HEK293 (cell line): ENCODE results near the gene SLC2A2.

ENCODE experiments used
- CTCF ChIA-PET: fragments of 350-600 bp; formaldehyde crosslinking; extraction: SDS; loops from one replicate; lab custom pipeline; 2021; ENCODE audit warnings: antibody characterized with exemption; lab: Yijun Ruan, JAX
- POLR2A ChIA-PET: fragments of 300-600 bp; formaldehyde crosslinking; extraction: SDS; loops from one replicate; lab custom pipeline; 2020; ENCODE audit warnings: antibody characterized with exemption, inconsistent platforms; lab: Yijun Ruan, JAX
- H3K27ac ChIP-seq: fragments of 200-500 bp; sonication (Bioruptor generic); 2 replicates; pipeline ENCODE4 v1.5.1; 2014; ENCODE audit warnings: low read depth, low read length, control low read depth, inconsistent platforms; ENCODE audit errors: extremely low read depth
- H3K36me3 ChIP-seq, 2 experiments: fragments of 200-500 bp in 1 of 2; sonication (Bioruptor generic) in 1 of 2; 1 replicate in 1 of 2; 2 replicates in 1 of 2; pipeline ENCODE4 v1.5.1; 2014 to 2017; ENCODE audit warnings: inconsistent platforms in 2 of 2, low read length in 2 of 2; ENCODE audit not compliant: control insufficient read depth in 2 of 2, insufficient read depth in 1 of 2
- H3K4me1 ChIP-seq: fragments of 200-500 bp; sonication (Bioruptor generic); 2 replicates; pipeline ENCODE4 v1.5.1; 2014; ENCODE audit warnings: mild to moderate bottlenecking, low read length, inconsistent platforms; ENCODE audit not compliant: control insufficient read depth, insufficient read depth
- H3K4me3 ChIP-seq: 2 replicates; pipeline ENCODE4 v1.5.1; 2011; ENCODE audit warnings: low read depth, mild to moderate bottlenecking, control low read depth, low read length, moderate library complexity
- H3K9me3 ChIP-seq: fragments of 200-500 bp; sonication (Bioruptor generic); 2 replicates; pipeline ENCODE4 v1.5.1; 2014; ENCODE audit warnings: low read depth, low read length, inconsistent platforms; ENCODE audit not compliant: control insufficient read depth, insufficient read depth
- EGR2 ChIP-seq: fragments of 450-650 bp; formaldehyde crosslinking; IDR thresholded peaks from 2 replicates; pipeline ENCODE4 v1.5.1; 2016; ENCODE audit warnings: low read depth, missing biosample characterization, missing genetic modification characterization
- PRDM2 ChIP-seq: fragments of 450-650 bp; formaldehyde crosslinking; IDR thresholded peaks from 2 replicates; pipeline ENCODE4 v1.5.1; 2016; ENCODE audit warnings: missing biosample characterization, missing genetic modification characterization, borderline replicate concordance
- PRDM4 ChIP-seq: fragments of 450-650 bp; formaldehyde crosslinking; IDR thresholded peaks from 2 replicates; pipeline ENCODE4 v1.5.1; 2017; ENCODE audit warnings: missing biosample characterization, missing genetic modification characterization
- ZBTB20 ChIP-seq: fragments of 450-650 bp; formaldehyde crosslinking; IDR thresholded peaks from 2 replicates; pipeline ENCODE4 v1.5.1; 2016; ENCODE audit warnings: missing biosample characterization, missing genetic modification characterization
- ZBTB6 ChIP-seq: fragments of 450-650 bp; formaldehyde crosslinking; IDR thresholded peaks from 2 replicates; pipeline ENCODE4 v1.5.1; 2017; ENCODE audit warnings: missing biosample characterization, missing genetic modification characterization
- ZFP37 ChIP-seq: fragments of 450-650 bp; formaldehyde crosslinking; IDR thresholded peaks from 2 replicates; pipeline ENCODE4 v1.5.1; 2016; ENCODE audit warnings: missing biosample characterization, missing genetic modification characterization
- ZNF169 ChIP-seq: fragments of 450-650 bp; formaldehyde crosslinking; IDR thresholded peaks from 2 replicates; pipeline ENCODE4 v1.5.1; 2016; ENCODE audit warnings: missing biosample characterization, missing genetic modification characterization
- ZNF23 ChIP-seq: fragments of 450-650 bp; formaldehyde crosslinking; IDR thresholded peaks from 2 replicates; pipeline ENCODE4 v1.5.1; 2016; ENCODE audit warnings: missing biosample characterization, missing genetic modification characterization, borderline replicate concordance
- ZNF335 ChIP-seq: fragments of 450-650 bp; formaldehyde crosslinking; conservative IDR thresholded peaks from 2 replicates; pipeline ENCODE4 v1.5.1; 2016; ENCODE audit warnings: missing biosample characterization, missing genetic modification characterization
- ZNF404 ChIP-seq: fragments of 450-650 bp; formaldehyde crosslinking; IDR thresholded peaks from 2 replicates; pipeline ENCODE4 v1.5.1; 2017; ENCODE audit warnings: missing biosample characterization, missing genetic modification characterization
- ZNF426 ChIP-seq: fragments of 450-650 bp; formaldehyde crosslinking; IDR thresholded peaks from 2 replicates; pipeline ENCODE4 v1.5.1; 2017; ENCODE audit warnings: missing biosample characterization, missing genetic modification characterization, mild to moderate bottlenecking, inconsistent platforms, moderate library complexity
- ZNF449 ChIP-seq: fragments of 450-650 bp; formaldehyde crosslinking; IDR thresholded peaks from 2 replicates; pipeline ENCODE4 v1.5.1; 2017; ENCODE audit warnings: missing biosample characterization, mild to moderate bottlenecking, missing genetic modification characterization, moderate library complexity
- ZNF513 ChIP-seq: fragments of 450-650 bp; IDR thresholded peaks from 2 replicates; pipeline ENCODE4 v1.5.1; 2018; ENCODE audit warnings: missing biosample characterization, missing genetic modification characterization
- ZNF571 ChIP-seq: fragments of 450-650 bp; formaldehyde crosslinking; IDR thresholded peaks from 2 replicates; pipeline ENCODE4 v1.5.0; 2017; ENCODE audit warnings: missing biosample characterization, missing genetic modification characterization
- ZNF654 ChIP-seq: fragments of 450-650 bp; formaldehyde crosslinking; IDR thresholded peaks from 2 replicates; pipeline ENCODE4 v1.5.1; 2016; ENCODE audit warnings: low read depth, missing biosample characterization, missing genetic modification characterization
- ZNF843 ChIP-seq: fragments of 450-650 bp; formaldehyde crosslinking; IDR thresholded peaks from 2 replicates; pipeline ENCODE4 v1.5.1; 2016; ENCODE audit warnings: missing biosample characterization, missing genetic modification characterization

SLC2A2 gene

GRCh38 chr3:171039674-171040073 is 13.2 kb upstream of the SLC2A2 start (continued):
- TF ChIP-seq PRDM4 (tag by site-specific recombination) (no peak), ZNF571 (tag by site-specific recombination) (no peak), PRDM2 (tag by site-specific recombination) (no peak), ZNF449 (tag by site-specific recombination) (no peak)

- Histone ChIP-seq H3K36me3 (no peaks in the 10 kb centered on the region), H3K4me3 (no peak overlapping the region), H3K9me3 (no peaks in the 10 kb centered on the region), H3K27ac (no peak overlapping the region), H3K4me1 (no peaks in the 10 kb centered on the region)
- TF ChIP-seq ZNF335 (tag by site-specific recombination) (no peak), ZBTB6 (tag by site-specific recombination) (no peak), ZNF404 (tag by site-specific recombination) (no peak), ZNF23 (tag by site-specific recombination) (no peak), ZNF843 (no peak), ZBTB20 (tag by site-specific recombination) (no peak), EGR2 (no peak), ZNF513 (tag by site-specific recombination) (no peak), ZNF426 (tag by site-specific recombination) (no peak), ZNF654 (tag by site-specific recombination) (no peak), ZNF169 (tag by site-specific recombination) (no peak), ZFP37 (no peak)
- ChIA-PET POLR2A (no interaction called here), CTCF (interaction anchor here (0.6 kb wide), 1 partner anchor 226 kb away, joined by 3 read pairs; no protein-coding TSS in a partner anchor)
These were observed 11.8 kb upstream of the SLC2A2 start for GRCh38 chr3:171038342-171038741.
